Fibroblast of the aortic adventitia (primary cell): ENCODE results near the gene RNU6-8. TPM values are rescaled to one million over a fixed set of nuclear protein-coding genes. Genes with fewer than 3 reads are reported as not detected.

Experiments used
- DNase-seq: peaks from one replicate; pipeline ENCODE4 v3.0.0-alpha.2; 2010; ENCODE audit warnings: low read depth
- H3K4me3 ChIP-seq: 2 replicates; pipeline ENCODE4 v1.5.1; 2011; ENCODE audit warnings: low read depth, mild to moderate bottlenecking, control low read depth, low read length, moderate library complexity
- total RNA-seq: library from RNA; depleted of rRNA; stranded (reverse); fragments of >200 nt; gene quantifications from 2 replicates; pipeline ENCODE4 v1.2.3, GENCODE V29; 2012; ENCODE audit warnings: low replicate concordance
- TF ChIP-seq, protein P1 (sequence below): IDR thresholded peaks from 2 replicates; pipeline ENCODE4 v1.5.1; 2011; ENCODE audit warnings: mild to moderate bottlenecking, low read length, control low read depth, inconsistent platforms; ENCODE audit not compliant: insufficient read depth

Gene RNU6-8
- total RNA-seq, 1 donor = not detected

DNA sequence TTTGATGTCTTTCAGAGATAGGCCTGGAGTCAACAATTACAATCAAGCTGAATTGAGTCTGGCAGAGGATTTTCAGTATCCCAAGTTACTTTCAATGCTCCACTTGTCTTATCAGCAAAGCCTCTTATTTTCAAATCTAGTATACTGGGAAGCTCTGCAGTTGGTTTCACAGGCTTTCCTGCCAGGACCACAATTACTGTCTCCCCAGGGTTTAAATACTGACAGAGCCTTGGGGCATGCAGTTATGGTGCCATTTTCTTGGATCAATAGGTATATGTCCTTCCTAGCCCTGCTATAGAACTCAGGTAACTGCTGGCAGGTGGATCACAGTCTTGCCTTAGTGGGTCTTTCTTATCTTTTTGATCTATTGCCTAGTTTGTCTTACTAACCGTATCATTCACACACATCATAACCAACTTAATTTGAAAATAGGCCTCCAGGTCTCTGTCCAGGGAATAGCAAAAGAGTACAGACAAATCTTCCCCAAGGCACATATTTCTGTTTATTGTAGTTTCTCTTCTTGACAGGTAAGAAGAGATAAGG, 22.4 kb upstream of the RNU6-8 start:
- TF ChIP-seq, protein P1, sequence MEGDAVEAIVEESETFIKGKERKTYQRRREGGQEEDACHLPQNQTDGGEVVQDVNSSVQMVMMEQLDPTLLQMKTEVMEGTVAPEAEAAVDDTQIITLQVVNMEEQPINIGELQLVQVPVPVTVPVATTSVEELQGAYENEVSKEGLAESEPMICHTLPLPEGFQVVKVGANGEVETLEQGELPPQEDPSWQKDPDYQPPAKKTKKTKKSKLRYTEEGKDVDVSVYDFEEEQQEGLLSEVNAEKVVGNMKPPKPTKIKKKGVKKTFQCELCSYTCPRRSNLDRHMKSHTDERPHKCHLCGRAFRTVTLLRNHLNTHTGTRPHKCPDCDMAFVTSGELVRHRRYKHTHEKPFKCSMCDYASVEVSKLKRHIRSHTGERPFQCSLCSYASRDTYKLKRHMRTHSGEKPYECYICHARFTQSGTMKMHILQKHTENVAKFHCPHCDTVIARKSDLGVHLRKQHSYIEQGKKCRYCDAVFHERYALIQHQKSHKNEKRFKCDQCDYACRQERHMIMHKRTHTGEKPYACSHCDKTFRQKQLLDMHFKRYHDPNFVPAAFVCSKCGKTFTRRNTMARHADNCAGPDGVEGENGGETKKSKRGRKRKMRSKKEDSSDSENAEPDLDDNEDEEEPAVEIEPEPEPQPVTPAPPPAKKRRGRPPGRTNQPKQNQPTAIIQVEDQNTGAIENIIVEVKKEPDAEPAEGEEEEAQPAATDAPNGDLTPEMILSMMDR = no peak
- DNase-seq = no peak
- no peak overlapping the region for H3K4me3 ChIP-seq

DNA sequence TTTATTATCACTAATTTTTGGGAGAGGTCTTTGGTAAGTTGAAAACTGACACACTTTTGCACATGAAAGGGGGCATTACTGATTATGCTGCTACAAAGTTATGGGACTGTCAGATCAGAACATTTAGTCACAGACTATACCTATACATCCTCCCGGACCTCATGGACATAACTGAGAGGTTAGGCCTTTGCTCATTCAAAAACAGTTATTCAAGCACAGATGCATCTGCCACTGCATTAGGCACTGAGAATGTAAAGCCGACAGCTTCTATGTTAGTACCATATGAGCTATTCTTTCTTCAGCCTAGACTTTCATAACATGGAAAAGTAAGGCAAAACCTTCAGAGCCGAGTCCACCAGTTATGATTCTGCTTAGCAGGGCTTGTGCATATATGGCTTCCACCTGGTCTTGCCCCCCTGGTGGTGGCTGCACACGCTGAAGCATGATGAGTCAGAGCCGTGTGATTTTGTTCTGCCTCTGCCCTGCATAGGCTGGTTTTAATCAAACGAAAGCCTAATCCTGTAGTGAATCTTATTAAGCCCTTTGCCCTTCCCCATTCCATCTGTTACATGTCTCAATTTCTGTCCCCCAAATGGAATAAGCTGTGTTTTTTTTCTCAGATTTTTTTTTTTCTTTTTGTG, 21.8 kb upstream of the RNU6-8 start:
- peak; percentile 44 for DNase-seq
- TF ChIP-seq, protein P1 = peak; percentile 53
- no peak overlapping the region for H3K4me3 ChIP-seq

DNA sequence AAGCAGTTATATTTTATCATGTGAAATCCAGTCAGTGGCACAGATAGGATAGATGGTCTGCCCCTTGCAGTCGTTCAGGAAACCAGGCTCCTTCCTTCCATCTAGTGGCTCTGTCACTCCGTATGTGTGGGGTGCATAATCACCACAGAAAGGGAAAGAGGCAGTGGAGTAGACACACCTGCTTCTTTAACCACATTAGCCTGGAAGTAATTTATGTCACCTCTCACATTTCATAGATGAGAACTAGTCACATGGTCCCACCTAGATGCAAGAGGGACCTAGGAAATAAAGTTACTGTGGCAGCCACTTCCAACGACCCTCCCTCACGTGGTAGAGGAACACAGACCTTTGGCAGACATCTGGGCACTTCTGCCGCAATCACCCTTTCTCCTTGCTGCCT, 14.2 kb upstream of the RNU6-8 start:
- TF ChIP-seq, protein P1 = no peak
- no peak for DNase-seq
- no peak overlapping the region for H3K4me3 ChIP-seq

DNA sequence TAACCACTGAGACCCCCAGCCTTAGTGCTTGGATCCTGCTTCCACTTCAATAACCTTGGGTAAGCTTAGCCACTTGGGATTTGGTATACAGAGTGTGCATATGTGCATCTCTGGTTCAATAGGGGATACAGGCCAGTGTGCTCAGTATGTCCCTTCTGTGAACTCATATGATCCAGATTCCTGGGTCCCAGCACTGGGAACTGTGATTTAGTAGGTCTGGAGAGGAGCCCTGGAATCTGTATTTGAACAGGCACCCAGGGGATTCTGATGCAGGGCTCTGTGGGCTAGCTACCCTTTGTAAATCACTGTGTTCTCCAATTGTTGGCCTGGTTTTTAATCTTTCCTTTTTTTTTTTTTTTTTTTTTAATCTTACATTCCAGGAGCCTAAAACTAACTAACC, 9.8 kb upstream of the RNU6-8 start:
- H3K4me3 ChIP-seq = no peak overlapping the region
- TF ChIP-seq, protein P1 = no peak
- no peak for DNase-seq

DNA sequence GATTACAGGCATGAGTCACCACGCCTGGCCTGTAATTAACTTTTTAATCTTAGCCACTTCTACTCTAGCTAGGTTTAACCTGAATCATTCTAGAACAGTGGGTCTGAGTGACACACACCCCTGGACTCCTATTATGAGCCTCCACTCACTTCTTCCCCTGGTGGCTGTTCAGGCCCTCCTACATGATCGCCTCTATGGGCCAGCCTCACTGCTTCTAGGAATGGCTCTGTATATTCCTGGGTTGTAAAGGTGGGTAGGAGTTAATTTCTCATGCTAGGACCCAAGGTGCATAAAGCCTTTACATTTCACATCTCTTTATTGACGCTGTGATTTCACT, 8.0 kb upstream of the RNU6-8 start:
- no peak for DNase-seq
- TF ChIP-seq, protein P1 = no peak
- H3K4me3 ChIP-seq = no peak overlapping the region

DNA sequence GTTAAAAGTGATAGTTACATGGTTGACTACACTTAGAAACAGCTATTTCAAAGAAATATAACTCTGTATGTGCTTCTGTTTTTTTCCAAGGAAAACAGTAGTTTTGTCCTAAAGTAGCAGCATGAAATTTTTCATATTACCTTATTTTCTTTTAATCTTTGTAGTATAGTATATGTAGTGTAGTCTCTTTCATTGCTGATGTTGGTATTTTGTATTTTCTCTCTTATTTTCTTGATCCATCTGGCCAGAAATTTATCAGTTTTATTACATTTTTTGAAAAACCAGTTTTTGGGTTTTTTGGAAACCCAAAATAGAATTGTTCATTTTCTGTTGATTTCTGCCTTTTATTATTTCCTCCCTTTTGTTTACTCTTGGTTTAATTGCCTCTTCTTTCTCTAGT, 6.4 kb upstream of the RNU6-8 start:
- TF ChIP-seq, protein P1 = no peak
- H3K4me3 ChIP-seq = no peak overlapping the region
- no peak for DNase-seq

DNA sequence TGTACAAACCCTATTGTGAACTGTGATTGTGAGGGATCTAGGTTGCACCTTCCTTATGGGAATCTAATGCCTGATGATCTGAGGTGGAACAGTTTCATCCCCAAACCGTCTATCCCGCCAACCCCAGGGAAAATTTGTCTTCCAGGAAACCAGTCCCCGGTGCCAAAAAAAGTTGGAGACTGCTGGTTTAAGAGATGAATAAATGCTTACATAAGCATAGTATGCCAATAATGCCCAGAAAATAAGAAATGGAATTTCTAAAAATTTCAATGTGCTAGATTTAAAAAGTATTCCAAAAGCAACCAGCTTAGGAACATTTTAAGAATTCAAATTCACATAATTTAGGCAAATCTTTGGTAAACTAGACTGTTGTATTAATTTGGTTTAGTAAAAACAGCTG, 5.4 kb upstream of the RNU6-8 start:
- H3K4me3 ChIP-seq = no peak overlapping the region
- DNase-seq = no peak
- TF ChIP-seq, protein P1 = no peak
